ENCODE data around the gene MTA1.

The MTA1 gene

GRCh38 chr14:105476831-105477659, 57.4 kb downstream of the MTA1 start:
- DNase-seq (ENCODE audit: low read depth) = no peak

GRCh38 chr14:105477660-105478397, 58.2 kb downstream of the MTA1 start:
- DNase-seq (ENCODE audit: low read depth) = no peak

GRCh38 chr14:105478398-105479251, 59.0 kb downstream of the MTA1 start:
- DNase-seq (ENCODE audit: low read depth) = no peak

GRCh38 chr14:105479431-105480158, 60.0 kb downstream of the MTA1 start:
- DNase-seq (ENCODE audit: low read depth) = no peak

GRCh38 chr14:105480199-105480746, 60.6 kb downstream of the MTA1 start:
- no peak for DNase-seq (ENCODE audit: low read depth)

- DNase-seq (ENCODE audit: low read depth) = peak; percentile 84
Measured at GRCh38 chr14:105480807-105481801, 61.5 kb downstream of the MTA1 start.

GRCh38 chr14:105481886-105482457, 62.3 kb downstream of the MTA1 start:
- DNase-seq (ENCODE audit: low read depth) = peak; percentile 98

- DNase-seq (ENCODE audit: low read depth) = no peak
Measured at GRCh38 chr14:105482486-105483110, 63.0 kb downstream of the MTA1 start.

- DNase-seq (ENCODE audit: low read depth) = no peak
Measured at GRCh38 chr14:105483300-105484068, 63.9 kb downstream of the MTA1 start.

- DNase-seq (ENCODE audit: low read depth) = peak; percentile 38
Measured at GRCh38 chr14:105484069-105484996, 64.7 kb downstream of the MTA1 start.

GRCh38 chr14:105484997-105485393, 65.4 kb downstream of the MTA1 start:
- no peak for DNase-seq (ENCODE audit: low read depth)

- DNase-seq (ENCODE audit: low read depth) = no peak
Measured at GRCh38 chr14:105485739-105486162, 66.1 kb downstream of the MTA1 start.

- DNase-seq (ENCODE audit: low read depth) = no peak
Measured at GRCh38 chr14:105486163-105486973, 66.7 kb downstream of the MTA1 start, which contains the start of gene CRIP1. CRIP1 (plus strand) TSS chr14:105486886; CDS start chr14:105487260, 374 bp downstream.

- DNase-seq (ENCODE audit: low read depth) = peak; percentile 26
Measured at GRCh38 chr14:105486974-105487448, 67.4 kb downstream of the MTA1 start.

- no peak for DNase-seq (ENCODE audit: low read depth)
Measured at GRCh38 chr14:105487449-105487985, 67.9 kb downstream of the MTA1 start.

Measured in fibroblast of gingiva (primary cell).